ENCODE results near the gene OASL. TPM values are rescaled to one million over a fixed set of nuclear protein-coding genes. Genes with fewer than 3 reads are reported as not detected.

OASL gene
- total RNA-seq, 1 experiment from 2014 or later, result not detected

GRCh38 chr12:121001841-121002483 lies 37.1 kb downstream of the OASL start:
- Histone ChIP-seq H2BK15ac (ENCODE audit: low read depth, low read length) (no peak overlapping the region), H2BK120ac (ENCODE audit: low read depth, low read length, poor library complexity, severe bottlenecking) (no peak overlapping the region), H3K79me2 (ENCODE audit: insufficient read depth, low read length) (no peaks in the 10 kb centered on the region), H2AK5ac (ENCODE audit: insufficient read length, low read length) (no peak overlapping the region), H3K14ac (ENCODE audit: insufficient read depth, low read length) (no peak overlapping the region), H2BK12ac (ENCODE audit: insufficient read length, low read depth, low read length) (no peak overlapping the region), H3K4me1 (ENCODE audit: insufficient read depth, low read length) (no peaks in the 10 kb centered on the region), H2BK20ac (ENCODE audit: low read depth, low read length, poor library complexity, severe bottlenecking) (no peak overlapping the region), H4K8ac (replicated peaks; ENCODE audit: insufficient read length, low read depth, low read length) (no peak overlapping the region), H2AFZ (ENCODE audit: low read length) (no peak overlapping the region), H3K23ac (ENCODE audit: insufficient read length, low read depth, low read length) (no peak overlapping the region), H3K4ac (ENCODE audit: low read depth, low read length) (no peak overlapping the region), H2BK5ac (ENCODE audit: insufficient read length, low read length) (no peak overlapping the region), H4K5ac (ENCODE audit: insufficient read length, low read depth, low read length) (no peak overlapping the region), H3K9ac (ENCODE audit: extremely low read depth, insufficient read length, low read length) (no peak overlapping the region), H3K9me3 (ENCODE audit: control insufficient read depth, low read depth, low read length) (no peaks in the 10 kb centered on the region), H3K23me2 (ENCODE audit: insufficient read length, low read depth, low read length, poor library complexity, severe bottlenecking) (no peaks in the 10 kb centered on the region), H3K27me3 (ENCODE audit: insufficient read depth, low read length) (no peaks in the 10 kb centered on the region), H3T11ph (ENCODE audit: low read length) (no peak overlapping the region), H3K56ac (ENCODE audit: insufficient read length, low read depth, low read length) (no peak overlapping the region), H3K79me1 (ENCODE audit: insufficient read depth, low read depth, low read length, poor library complexity, severe bottlenecking) (no peaks in the 10 kb centered on the region), H4K20me1 (ENCODE audit: control insufficient read depth, insufficient read depth, insufficient read length) (no peaks in the 10 kb centered on the region), H3K18ac (ENCODE audit: insufficient read length, low read depth, low read length) (no peak overlapping the region), H4K91ac (ENCODE audit: insufficient read length, low read depth, low read length) (no peak overlapping the region), H3K27ac (ENCODE audit: insufficient read length, low read depth, low read length) (no peak overlapping the region), H3K4me2 (ENCODE audit: insufficient read depth, insufficient read length, low read length) (no peak overlapping the region)
- no peaks in the 10 kb centered on the region for H3K9me3 Mint-ChIP-seq
- TF ChIP-seq, protein P1, sequence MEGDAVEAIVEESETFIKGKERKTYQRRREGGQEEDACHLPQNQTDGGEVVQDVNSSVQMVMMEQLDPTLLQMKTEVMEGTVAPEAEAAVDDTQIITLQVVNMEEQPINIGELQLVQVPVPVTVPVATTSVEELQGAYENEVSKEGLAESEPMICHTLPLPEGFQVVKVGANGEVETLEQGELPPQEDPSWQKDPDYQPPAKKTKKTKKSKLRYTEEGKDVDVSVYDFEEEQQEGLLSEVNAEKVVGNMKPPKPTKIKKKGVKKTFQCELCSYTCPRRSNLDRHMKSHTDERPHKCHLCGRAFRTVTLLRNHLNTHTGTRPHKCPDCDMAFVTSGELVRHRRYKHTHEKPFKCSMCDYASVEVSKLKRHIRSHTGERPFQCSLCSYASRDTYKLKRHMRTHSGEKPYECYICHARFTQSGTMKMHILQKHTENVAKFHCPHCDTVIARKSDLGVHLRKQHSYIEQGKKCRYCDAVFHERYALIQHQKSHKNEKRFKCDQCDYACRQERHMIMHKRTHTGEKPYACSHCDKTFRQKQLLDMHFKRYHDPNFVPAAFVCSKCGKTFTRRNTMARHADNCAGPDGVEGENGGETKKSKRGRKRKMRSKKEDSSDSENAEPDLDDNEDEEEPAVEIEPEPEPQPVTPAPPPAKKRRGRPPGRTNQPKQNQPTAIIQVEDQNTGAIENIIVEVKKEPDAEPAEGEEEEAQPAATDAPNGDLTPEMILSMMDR (conservative IDR thresholded peaks at IDR 0.05), result no peak
- no CpG with 5 or more reads among the region's 16 CpGs for WGBS (ENCODE audit: extremely low coverage, insufficient read length, low lambda C conversion rate)
- H3K27ac Mint-ChIP-seq, result no peak overlapping the region
- peaks cover 6 to 10% of the 10 kb centered on the region in 2 experiments for H3K4me1 Mint-ChIP-seq
- no peak for DNase-seq
- H3K27me3 Mint-ChIP-seq (ENCODE audit: low read depth), result no peaks in the 10 kb centered on the region
- H3K4me3 Mint-ChIP-seq, result no peak overlapping the region
- peaks cover 22 to 39% (median 38%) of the 10 kb centered on the region in 3 experiments for H3K36me3 Mint-ChIP-seq (ENCODE audit: insufficient read depth in 1 of 3, low read depth in 3 of 3)

All from H9 (cell line).